ENCODE measurements around the gene INHBC.
"Not testable (repeated sequence)": the region's sequence is repeated elsewhere in the genome, so short reads cannot be mapped to it uniquely, and the experiment has no call there.

Gene INHBC

DNA sequence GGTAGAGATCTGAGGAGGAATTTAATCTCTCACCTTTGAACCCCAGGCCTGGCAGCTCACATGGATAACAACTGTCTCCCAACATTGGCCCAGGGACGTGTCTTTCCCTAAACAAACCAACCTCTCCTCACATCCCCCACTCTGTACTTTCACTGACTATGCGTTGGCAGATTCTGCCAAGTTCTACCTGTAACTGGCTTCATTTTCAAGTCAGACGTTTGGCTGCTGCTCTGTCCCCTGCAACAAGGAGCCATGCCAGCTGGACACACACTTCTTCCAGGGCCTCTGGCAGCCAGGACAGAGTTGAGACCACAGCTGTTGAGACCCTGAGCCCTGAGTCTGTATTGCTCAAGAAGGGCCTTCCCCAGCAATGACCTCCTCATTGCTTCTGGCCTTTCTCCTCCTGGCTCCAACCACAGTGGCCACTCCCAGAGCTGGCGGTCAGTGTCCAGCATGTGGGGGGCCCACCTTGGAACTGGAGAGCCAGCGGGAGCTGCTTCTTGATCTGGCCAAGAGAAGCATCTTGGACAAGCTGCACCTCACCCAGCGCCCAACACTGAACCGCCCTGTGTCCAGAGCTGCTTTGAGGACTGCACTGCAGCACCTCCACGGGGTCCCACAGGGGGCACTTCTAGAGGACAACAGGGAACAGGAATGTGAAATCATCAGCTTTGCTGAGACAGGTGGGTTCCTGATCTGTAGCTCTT, at the start of gene INHBC:
Gene INHBC, plus strand, starts transcription at position 268 of the 707 bp plus-strand sequence. Its CDS starts 103 bp downstream, at position 371.
- no peak for DNase-seq

DNA sequence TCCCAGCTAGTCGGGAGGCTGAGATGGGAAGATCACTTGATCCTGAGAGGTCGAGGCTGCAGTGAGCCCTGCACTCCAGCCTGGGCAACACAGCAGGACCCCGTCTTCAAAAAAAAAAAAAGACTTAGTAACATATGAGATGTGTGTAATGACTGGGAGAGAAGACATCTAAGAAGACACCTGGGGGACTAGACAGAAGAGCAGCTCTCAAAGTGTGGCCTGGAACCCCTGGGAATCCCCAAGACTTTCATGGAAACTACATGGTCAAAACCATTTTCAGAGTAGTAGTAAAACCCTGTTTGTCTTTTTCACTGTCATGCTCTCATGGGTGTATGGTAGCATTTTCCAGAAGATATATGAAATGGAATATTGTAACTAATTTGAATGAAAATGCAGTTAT, 49.0 kb upstream of the INHBC start:
- no peak for DNase-seq

DNA sequence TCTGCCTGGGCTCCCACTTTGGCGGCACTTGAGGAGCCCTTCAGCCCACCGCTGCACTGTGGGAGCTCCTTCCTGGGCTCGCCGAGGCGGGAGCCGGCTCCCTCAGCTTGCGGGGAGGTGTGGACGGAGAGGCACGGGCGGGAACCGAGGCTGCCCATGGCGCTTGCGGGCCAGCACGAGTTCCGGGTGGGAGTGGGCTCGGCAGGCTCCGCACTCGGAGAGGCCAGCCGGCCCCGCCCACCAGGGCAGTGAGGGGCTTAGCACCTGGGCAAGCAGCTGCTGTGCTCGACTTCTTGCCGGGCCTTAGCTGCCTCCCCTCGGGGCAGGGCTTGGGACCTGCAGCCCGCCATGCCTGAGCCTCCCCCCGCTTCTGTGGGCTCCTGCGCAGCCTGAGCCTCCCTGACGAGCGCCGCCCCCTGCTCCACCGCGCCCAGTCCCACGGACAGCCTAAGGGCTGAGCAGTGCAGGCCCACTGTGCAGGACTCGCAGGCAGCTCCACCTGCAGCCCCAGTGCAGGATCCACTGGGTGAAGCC, 48.3 kb upstream of the INHBC start:
- DNase-seq, result no peak

DNA sequence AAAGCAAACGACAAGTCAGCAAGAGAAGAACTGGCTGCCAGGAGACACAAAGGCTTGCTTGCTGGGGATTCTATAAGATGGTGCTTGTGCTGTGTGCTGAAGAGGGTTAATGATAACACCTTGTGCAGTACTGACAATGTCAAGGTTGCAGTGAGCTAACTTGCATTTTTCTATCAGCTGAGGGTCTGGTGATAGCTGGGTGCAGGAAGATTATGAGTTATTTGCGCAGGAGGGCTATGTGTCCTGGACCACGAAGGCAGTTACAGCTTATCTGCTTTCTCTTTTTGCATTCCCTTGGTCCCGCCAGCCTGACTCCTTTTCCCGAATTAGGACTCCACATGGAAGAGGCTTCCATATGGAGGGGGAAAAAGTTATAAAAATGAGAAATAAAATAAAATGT, 46.2 kb upstream of the INHBC start:
- no peak for DNase-seq

DNA sequence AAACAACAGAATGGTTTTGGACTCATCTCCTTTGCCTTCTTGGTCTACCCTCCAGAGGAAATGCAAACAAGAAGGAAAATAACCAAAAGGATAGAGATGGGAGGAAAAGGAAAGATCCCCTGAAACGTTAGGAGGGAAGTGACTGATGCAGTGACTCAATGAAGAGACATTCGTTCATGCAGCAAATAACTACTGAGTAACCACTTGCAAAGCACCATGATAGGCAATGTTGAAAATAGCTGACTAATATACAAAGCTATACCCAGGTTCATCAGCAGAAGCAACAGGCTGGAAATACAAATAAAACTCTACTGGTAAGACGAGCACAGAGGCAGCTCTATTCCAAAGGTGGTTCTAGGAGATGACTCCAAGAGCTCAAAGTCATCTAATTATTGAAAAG, 45.6 kb upstream of the INHBC start:
- no peak for DNase-seq

DNA sequence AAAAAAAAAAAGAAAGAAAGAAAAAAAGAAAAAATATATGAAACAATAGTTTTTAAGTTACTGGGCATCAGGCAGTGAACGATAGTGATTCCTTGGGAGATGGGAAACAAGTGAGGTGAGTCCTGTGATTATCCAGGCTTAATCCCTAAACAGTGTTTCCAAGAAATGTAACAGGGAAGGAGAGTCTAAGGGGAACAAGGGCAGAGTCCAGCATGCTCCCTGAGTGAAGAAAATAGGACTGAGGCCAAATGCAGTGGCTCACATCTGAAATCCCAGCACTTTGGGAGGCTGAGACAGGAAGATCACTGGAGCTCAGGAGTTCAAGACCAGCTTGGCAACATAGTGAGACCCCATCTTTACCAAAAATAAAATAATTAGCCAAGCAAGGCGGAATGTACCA, 44.4 kb upstream of the INHBC start:
- no peak for DNase-seq

- no peak for DNase-seq
Observed at GRCh38 chr12:57395121-57395520, 39.5 kb upstream of the INHBC start.

GRCh38 chr12:57397441-57397840, 37.1 kb upstream of the INHBC start:
- no peak for DNase-seq

DNA sequence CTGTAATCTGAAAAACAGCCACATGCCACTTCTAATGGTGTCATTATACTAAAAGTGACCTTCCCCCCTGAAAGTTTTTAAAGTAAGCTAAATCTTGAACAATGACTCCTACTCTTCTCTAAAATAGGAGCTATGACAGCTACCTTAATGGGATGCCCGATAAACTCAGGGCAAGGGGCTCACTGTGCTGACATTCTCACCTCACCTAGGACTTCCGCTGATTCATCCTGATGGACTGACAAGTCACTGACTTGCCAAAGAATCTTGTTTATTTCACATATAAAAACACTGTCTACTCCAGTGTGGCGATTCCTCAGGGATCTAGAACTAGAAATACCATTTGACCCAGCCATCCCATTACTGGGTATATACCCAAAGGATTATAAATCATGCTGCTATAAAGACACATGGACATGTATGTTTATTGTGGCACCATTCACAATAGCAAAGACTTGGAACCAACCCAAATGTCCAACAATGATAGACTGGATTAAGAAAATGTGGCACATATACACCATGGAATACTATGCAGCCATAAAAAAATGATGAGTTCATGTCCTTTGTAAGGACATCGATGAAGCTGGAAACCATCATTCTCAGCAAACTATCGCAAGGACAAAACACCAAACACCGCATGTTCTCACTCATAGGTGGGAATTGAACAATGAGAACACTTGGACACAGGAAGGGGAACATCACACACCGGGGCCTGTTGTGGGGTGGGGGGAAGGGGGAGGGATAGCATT, 34.7 kb upstream of the INHBC start:
- not testable (repeated sequence) for DNase-seq

DNA sequence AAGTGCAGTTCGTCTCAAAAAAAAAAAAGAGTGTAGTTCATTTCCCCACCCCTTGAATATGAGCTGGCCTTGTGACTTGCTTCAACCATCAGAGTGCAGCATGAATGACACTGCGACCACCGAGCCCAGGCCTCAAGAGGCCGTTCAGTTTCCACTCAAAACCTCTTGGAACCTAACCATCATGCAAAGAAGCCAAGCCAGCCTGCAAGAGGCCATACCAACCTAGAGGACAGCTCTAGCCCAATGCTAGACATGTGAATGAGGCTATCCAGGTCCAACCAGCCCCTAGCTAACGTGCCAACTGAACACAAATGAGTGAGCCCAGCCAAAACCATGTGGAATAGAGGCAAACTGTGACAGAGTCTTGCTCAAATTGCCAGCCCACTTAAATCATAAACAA, 33.4 kb upstream of the INHBC start:
- no peak for DNase-seq

GRCh38 chr12:57402156-57402555, 32.4 kb upstream of the INHBC start:
- DNase-seq, result not testable (repeated sequence)

DNA sequence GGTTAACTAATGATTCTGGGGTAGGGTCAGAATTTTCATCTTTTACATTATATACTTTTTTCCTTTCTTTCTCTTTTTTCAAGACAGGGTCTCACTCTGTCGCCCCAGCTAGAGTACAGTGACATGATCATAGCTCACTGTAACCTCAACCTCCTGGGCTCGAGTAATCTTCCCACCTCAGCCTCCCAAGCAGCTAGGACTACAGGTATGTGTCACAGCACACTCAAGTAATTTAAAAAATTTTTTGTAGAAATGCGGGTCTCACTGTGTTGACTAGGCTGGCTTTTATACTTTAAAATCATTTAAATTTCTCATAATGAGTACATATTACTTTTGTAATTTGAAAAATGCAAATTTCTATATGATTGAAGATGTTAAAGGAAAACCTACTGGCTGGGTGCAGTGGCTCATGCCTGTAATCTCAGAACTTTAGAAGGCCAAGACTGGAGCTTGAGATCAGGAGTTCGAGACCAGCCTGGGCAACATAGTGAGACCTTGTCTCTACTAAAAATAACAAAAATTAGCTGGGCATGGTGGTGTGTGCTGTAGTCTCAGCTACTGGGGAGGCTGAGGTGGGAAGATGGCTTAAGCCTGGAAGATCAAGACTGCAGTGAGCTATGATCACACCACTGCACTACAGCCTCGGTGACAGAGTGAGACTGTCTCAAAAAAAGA, 29.5 kb upstream of the INHBC start:
- DNase-seq, result no peak

DNA sequence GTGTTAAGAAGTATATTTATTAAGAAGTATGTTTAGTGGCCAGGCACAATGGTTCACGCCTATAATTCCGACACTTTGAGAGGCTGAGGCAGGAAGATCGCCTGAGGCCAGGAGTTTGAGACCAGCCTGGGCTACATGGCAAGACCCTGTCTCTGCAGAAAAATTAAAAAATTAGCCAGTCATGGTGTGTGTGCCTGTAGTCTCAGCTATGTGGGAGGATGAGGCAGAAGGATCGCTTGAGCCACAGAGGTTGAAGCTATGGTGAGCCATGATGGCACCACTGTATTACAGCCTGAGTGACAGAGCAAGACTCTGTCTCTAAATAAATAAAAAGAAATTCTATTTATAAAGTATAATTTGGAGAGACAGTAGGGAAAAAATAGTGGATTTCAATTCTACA, 24.1 kb upstream of the INHBC start:
- DNase-seq, result no peak

- DNase-seq, result not testable (repeated sequence)
Observed at GRCh38 chr12:57414160-57414559, 20.4 kb upstream of the INHBC start.

- DNase-seq, result no peak
Observed at GRCh38 chr12:57415088-57415487, 19.5 kb upstream of the INHBC start.

GRCh38 chr12:57416039-57416996, 18.3 kb upstream of the INHBC start:
- no peak for DNase-seq

DNA sequence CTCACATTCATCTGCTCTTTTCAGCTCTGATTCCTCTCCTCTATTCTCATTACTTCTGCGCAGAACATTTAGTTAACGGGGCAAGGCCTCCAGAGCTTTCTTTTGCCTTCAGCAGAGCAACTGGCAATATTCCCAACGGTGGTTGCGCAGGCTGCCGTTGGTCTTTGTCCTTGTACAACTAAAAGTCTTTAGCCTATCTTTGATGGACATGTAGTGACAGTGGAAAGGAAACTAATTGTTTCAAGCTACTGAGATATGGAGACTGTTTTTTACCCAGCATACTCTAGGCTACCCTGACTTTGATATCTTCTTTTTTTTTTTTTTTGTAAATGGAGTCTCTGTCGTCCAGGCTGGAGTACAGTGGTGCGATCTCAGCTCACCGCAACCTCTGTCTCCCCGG, 16.3 kb upstream of the INHBC start:
- no peak for DNase-seq

GRCh38 chr12:57419495-57419894, 15.1 kb upstream of the INHBC start:
- DNase-seq, result no peak

DNA sequence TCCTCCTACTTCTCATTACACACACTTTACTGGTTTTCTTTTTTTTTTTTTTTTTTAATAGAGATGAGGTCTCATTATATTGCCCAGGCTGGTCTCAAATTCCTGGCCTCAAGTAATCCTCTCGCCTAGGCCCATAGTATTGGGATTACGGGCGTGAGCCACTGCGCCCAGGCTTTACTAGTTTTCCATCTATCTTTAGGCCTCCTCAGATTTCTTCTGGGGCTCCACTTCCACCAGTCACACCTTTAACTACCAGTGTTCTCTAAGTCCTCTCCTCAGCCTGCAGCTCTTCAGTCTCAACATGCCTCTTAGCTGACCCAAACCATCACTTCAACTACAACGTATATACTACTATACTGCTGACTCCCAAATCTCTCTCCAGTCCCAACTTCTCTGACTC, 14.1 kb upstream of the INHBC start:
- no peak for DNase-seq

DNA sequence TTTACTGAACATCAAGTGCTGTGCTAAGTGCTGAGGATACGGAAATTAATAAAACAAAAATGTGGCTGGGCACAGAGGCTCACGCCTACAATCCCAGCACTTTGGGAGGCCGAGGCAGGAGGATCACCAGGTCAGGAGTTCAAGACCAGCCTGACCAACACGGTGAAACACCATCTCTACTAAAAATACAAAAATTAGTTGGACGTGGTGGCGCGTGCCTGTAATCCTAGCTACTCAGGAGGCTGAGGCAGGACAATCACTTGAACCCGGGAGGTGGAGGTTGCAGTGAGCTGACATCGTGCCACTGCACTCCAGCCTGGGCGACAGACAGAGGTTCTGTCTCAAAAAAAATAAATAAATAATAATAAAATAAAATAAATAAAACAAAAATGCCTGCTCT, 7.6 kb upstream of the INHBC start:
- DNase-seq, result not testable (repeated sequence)

DNA sequence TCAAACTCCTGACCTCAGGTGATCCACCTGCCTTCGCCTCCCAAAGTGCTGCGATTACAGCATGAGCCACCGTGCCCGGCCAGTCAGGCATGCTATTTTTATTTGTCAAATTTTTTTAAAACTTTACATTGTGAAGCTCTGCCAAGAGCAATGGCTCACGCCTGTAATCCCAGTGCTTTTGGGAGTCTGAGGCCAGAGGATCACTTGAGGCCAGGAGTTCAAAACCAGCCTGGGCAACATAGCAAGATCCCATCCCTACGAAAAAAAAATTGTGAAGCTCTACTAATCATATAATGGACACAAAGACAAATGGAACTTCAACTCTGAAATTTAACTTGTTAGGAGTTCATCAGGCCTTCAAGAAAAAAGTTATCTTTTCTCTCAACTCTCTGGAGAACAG, 5.6 kb upstream of the INHBC start:
- no peak for DNase-seq

- no peak for DNase-seq
Observed at GRCh38 chr12:57429473-57430111, 5.0 kb upstream of the INHBC start.

Data from NCI-H1048 (cell line).